Fibroblast of skin of right biceps (primary cell): ENCODE measurements around the gene DLL4.
A peak's percentile ranks its signal among the peaks of the same experiment; 100 is the strongest.
"Not testable (repeated sequence)": the region's sequence is repeated elsewhere in the genome, so short reads cannot be mapped to it uniquely, and the experiment has no call there.

Experiments
- DNase-seq: peaks from one replicate; pipeline ENCODE4 v3.0.0-alpha.2; 2013

Gene DLL4

DNA sequence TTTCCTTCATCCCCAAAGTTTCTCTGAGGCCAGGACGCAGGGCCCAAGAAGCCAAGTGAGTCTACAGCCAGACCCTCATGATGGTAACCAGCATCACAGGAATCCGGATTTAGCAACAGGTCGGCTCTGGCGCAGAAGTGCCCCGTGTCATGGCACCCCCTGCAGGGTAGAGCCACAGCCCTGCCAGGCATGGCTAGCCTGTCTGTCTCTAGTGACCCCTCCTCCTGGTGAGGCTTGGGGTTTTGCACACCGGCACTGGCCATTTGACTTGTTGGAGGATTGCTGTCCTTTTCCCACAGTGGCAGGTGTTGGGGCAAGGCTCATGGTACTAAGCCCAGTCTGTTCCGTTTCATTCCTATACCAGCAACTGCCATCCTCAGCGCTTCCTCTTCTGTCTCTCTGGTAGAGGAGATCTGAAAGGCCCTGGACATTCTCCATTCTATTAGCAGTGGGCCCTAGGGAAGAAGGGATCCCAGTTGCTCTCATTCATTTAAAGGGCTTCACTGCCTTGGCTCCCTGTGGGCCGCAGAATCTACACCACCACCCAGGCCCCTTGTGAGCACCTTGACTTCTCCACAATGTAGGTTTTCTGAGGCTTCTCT, 14.7 kb downstream of the DLL4 start:
- no peak for DNase-seq

DNA sequence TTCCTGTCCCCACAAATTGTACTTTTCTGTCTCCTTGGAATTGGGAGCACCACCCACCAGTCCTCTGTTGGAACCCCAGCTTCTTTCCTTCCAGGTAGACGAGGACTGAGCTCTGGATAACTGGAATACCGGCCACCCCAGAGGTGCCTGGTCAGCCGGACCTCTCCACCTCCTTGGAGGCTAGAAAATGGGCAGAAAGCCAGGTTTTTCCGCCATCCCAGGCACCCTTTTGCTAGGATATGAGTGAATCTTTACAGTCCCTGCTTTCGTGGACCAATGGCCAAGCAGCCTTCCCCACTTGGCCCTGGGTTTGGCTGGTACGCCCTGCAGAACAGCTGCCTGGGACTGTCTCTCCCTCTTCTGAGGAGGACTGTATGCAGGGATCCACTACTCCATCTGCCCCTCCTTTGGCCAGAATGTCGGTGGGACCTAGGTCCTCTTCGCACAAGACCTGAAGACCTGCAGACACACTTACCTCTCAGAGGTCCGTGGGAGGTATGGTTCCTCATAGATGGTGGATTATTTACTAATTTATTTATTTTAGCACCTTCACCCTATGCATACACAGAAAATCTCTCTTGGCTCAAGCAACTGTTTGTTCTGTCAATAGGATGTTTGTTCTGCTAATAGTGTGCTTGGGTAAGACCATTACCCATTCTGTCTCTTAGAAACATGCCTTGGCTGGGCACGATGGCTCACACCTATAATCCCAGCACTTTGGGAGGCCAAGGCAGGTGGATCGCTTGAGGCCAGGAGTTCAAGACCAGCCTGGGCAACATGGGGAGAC, 15.6 kb downstream of the DLL4 start:
- no peak for DNase-seq

DNA sequence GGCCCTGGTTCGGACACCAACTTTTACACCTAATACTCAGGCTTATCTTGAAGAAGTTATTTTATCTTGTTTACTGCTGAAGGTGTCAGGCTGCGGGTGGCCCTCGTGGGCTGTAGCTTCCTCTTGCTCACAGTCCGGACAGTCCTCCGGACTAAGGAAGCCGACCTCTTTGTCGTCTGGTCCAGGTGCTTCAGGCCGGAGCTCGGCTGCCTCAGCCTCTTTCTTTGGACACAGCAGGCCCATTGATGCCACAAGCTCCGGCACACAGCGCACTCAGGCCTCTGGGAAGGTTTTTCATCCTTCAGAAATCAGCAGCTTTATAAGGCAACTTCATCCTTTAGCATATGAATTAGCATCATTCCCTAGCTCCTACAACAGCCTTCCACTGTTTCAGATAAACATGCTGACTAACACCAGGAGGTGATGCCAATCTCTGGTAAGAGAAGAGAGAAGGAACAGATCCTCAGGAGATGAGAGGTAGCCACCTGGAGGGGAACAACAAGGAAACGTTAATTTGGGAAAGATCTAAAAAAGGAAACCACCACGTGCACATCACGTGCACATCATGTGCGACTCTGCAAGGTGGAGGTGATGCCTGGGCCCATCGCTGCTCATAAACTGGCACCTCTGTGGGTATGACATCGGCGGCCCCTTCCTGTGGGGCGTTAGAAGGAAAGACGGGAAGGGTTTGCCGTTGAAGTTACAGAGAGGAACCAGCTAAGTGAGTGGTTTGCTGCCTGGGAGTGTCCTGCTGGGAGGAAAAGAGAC, 19.8 kb downstream of the DLL4 start:
- DNase-seq: no peak

DNA sequence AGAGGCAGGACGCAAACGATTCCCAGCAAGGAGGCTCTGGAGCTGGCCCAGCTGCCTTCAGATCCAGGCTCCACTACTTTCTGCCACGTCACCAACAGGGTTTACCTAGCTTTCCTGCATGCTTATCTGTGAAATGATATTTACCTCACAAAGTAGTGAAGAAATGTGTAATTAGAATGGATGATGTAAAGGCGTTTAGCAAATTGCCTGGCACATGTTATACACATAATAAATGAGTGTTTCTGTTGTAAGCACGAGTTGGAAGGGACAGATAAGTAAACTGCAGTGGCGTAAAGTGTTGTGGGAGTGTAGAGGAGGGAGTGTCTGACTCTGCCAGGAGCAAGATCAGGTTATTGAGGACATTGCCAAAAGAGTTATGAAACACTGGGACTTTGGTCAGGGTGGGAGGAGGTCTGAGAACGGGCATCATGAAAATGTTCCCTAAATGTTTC, 20.6 kb downstream of the DLL4 start:
- no peak for DNase-seq

DNA sequence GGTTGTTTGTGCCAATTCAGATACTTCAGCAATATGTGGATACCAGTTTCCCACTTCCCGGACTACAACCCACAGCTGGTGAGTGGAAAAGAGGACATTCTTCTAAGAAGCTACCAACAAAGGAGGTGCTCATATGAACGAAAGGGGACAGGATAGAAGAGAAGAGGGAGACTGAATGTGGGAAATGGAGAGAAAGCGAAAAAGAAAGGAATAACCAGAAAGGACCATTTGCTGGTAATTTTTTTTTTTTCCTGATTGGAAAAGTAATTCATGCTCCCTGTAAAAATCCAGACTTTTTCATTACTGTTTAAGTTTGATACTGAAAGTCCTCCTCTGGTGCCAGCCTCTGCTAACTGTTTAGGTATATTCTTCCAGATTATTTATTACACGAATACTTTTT, 22.6 kb downstream of the DLL4 start:
- DNase-seq: no peak

DNA sequence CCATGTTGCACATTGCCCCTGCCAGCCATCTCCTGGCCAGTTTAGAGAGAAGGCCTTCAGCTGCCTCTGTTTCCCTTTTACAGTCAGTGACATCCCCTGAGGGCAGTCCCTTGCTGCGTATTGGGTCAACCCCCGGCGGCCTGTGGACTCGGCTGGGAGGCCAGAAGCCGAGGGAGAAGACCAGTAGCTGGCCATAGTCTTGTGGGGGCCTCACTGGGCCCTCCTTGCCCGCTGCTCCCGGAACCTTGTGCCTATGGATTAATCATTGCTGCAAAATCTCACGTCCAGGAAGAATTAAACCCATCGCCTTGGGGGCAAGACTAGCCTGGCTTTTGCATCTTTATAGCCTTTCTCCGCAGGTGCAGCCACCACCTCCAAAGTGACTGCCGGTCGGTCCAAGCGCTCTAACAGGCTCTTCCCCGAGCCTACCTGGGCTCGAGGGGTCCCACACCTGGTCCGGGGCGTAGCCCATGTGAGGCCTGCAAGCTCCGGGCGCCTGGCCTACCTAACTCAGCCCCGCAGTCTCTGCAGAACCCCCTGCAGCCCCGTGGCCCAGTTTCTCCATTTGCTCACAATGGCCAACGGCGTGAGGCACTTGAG, 23.3 kb downstream of the DLL4 start:
- no peak for DNase-seq

DNA sequence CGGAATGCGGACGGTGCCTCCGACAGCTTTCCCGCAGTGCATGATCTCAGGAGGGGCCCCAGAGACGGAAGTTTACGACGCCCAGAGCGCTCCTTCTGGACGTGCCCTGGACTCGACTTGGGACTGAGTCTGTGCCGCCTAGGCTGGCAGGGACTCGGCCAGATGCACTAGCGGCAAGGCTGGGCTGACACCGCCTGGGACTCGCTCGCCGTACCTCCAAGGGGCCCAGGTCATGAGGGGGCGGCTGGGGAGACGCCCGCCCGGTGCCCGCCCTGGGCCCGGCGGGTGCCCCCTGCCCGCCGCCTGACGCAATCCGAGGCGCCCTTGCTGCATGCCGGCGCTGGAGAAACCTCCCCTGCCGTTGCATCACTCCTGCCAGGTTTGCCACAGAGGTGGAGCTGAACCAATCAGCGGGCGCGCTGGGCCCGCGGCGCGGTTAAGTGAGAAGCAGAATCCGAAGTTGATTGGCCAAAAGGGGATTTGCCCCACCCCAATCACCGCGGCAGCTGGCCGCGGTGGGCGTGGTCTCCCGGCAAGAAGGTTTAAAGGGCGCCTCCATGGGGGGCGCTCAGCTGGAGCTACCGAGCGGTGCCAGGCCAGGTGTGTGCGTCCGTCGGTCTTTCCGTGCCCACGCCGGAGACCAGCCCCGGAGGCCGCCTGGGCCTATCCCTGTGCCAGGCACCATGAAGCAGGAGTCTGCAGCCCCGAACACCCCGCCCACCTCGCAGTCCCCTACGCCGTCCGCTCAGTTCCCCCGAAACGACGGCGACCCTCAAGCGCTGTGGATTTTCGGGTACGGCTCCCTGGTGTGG, 24.0 kb downstream of the DLL4 start, which contains the start of gene CHAC1:
TSS of gene CHAC1 (plus strand) at position 571 of the 812 bp plus-strand sequence. CDS start at position 684, 113 bp downstream.
- DNase-seq: peak; percentile 98

DNA sequence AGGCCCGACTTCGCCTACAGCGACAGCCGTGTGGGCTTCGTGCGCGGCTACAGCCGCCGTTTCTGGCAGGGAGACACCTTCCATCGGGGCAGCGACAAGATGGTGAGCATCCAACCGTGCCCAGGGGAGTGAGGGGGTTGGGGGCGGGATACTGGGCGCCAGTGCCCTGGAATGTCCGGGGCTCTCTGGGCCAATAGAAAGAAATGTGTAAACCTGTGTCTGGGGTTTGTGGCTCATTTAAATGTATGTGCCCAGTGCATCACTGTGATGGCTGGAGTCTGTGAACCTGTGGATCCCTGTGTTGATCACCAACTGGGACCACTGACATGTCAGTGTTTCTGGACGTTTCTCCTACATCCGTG, 24.6 kb downstream of the DLL4 start:
- DNase-seq: no peak

DNA sequence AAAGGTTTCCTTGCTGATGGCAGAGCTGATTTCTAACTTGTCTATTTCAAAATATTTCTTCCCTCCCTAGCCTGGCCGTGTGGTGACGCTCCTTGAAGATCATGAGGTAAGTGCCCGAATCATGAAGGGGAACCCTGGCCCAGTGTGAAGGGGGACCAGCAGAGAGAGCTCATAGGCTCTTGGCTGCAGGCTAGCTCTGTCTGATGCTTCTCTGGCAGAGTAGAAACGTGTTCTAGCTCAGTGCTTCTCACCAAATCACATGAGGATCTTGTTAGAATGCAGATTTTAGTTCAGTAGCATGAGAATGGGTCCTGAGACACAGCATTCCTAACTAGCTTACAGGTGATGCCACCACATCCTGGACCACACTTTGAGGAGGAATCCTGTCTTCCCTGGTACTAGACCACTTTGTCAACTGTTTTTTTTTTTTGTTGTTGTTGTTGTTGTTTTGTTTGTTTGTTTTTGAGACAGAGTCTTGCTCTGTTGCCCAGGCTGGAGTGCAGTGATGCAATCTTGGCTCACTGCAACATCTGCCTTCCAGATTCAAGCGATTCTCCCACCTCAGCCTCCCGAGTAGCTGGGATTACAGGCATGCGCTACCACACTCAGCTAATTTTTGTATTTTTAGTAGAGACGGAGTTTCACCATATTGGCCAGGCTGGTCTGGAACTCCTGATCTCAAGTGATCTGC, 25.2 kb downstream of the DLL4 start:
- DNase-seq: not testable (repeated sequence)

DNA sequence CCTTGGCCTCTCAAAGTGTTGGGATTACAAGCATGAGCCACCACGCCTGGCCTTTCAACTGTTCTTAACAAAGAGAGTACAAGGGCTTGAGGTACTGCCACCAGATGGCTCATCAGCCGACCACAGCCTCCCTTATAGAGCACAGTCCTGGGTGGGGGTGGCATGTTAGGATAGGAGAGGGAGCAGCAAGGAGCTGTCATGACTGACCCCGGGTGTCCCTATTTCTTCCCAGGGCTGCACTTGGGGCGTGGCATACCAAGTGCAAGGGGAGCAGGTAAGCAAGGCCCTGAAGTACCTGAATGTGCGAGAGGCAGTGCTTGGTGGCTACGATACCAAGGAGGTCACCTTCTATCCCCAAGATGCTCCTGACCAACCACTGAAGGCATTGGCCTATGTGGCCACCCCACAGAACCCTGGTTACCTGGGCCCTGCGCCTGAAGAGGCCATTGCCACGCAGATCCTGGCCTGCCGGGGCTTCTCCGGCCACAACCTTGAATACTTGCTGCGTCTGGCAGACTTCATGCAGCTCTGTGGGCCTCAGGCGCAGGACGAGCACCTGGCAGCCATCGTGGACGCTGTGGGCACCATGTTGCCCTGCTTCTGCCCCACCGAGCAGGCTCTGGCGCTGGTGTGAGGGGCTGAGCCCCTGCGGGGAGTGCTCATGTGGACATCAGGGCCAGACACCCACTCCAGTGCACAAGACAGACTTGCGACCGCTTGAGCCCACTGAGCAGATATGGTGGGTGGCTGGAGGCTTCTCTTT, 26.2 kb downstream of the DLL4 start:
- no peak for DNase-seq

DNA sequence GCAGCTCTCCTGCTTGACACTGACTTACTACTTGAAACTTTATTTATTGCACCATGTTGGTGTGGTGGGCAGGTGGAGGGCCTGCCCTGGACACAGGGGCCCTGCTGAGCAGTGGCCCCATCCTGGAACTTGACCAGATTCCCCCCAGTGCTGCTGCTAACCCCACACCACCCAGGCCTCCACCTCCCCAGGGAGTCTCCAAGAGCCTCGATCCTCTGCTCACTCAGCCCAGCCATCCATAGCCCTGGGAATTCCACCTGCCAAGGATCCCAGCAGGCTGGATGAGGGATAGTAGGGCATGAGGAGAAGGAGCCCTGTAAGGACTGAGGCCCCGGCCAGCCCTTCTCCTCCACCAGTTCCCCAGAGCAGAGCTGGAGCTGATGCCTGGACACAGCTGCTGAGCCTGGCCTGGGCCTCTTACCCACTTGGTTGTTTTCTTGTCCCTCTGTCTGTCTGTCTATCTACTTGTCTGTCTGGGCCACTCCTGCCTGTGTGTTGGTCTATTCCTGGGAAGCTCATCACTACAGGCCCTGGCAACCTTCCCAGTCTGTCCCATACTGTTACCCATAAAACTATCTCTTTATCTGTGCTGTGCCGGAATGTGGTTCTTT, 26.9 kb downstream of the DLL4 start:
- DNase-seq: no peak

DNA sequence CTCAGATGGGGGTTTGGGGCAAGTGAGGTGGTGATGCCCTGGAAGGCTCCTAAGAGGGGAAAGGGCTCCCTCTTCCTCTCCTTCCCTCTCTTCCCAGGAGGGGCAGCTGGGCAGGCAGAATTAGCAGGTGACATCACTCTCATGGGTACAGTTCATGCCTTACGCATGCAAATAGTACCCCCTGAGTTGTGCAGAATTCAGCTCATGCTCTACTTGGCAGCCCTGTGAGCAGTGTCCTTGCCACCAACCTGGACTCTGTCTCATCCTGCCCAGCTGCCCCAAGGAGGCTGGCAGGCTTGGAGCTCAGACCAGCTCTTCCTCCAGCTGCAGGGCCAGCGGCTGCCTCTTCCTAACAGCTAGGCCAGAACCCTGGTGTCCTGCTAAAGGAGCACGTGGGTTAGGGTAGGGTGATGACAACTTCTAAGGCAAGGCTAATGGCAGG, 27.4 kb downstream of the DLL4 start:
- no peak for DNase-seq

DNA sequence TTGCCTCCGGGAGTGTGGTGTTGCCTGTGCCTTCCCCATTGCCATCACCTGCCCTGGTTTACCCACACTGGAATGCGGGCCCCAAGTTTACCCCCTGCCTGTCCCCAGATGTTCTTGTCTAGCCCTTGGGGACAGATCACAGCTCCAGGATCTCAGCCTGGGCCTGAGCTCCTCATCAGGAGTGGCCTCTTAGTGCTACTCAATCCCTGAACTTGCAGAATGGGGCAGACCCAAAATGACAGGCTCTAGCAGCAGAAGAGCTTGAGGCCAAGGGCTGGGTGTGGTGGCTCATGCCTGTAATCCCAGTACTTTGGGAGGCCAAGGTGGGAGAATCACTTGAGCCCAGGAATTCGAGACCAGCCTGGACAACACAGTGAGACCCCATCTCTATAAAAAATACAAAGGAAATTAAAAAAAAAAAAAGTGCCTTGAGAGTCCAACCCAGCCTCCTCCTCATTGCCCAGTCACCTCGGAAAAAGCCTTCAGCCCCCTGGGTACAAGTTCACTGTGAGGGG, 28.0 kb downstream of the DLL4 start:
- no peak for DNase-seq

DNA sequence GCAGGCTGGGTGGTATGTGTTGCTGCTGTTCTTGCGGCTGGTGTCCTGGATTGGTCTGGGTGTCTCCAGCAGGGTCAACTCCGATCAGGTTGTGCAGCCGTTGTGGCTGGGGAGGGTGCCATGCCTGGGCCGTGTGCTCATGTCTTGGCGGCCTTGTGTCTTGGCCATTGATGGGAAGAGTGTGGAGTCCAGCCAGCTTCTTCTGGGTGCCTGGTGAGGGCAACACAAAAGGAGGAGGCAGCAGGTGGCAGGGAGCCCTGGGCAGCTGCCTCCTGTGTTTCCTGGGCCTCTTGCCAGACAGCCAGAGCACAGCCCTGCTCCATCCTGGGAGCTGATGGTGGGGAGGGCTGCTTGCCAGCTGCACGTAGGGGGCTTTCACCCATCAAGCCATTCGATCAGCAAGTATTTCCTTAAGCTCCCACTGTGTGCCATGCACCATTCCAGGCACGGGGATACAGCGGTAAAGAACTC, 28.5 kb downstream of the DLL4 start:
- DNase-seq: no peak

DNA sequence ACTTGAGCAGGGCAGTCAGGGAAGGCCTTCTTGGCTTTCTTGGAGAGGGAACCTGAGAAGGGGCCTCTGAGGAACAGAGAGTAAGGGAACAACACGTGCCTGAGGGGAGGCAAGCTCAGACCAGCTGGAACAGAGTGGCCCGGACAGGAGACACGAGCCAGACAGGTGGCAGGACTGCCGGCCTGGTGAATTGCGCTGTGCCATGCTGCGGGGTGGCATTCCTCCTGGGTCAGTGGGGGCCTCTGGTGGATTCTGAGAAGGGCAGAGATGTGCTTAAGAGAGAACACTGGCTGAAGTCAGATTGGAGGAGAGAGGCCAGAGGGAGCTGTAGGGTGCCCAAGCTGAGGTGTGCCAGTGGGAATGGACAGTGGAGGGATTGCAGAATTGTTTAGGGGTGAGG, 29.0 kb downstream of the DLL4 start:
- DNase-seq: peak; percentile 19

DNA sequence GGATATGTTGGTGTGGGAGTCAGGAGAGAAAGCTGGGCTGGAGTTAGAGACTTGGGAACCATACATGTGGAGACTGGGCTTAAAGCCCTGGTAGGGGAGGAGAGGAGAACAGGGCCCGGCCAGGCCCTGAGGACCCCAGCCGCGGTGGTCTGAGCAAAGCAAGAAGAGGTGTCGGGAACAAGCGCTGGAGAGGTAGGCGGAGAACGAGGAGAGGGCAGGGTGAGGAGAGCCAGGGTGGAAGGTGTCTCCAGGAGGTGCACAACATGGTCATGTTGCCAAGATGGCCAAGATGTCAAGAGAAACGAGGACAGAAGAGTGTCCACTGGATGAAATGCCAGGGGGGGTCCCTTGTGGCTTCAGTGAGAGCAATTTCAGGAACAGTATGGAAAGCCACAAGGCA, 29.6 kb downstream of the DLL4 start:
- no peak for DNase-seq

DNA sequence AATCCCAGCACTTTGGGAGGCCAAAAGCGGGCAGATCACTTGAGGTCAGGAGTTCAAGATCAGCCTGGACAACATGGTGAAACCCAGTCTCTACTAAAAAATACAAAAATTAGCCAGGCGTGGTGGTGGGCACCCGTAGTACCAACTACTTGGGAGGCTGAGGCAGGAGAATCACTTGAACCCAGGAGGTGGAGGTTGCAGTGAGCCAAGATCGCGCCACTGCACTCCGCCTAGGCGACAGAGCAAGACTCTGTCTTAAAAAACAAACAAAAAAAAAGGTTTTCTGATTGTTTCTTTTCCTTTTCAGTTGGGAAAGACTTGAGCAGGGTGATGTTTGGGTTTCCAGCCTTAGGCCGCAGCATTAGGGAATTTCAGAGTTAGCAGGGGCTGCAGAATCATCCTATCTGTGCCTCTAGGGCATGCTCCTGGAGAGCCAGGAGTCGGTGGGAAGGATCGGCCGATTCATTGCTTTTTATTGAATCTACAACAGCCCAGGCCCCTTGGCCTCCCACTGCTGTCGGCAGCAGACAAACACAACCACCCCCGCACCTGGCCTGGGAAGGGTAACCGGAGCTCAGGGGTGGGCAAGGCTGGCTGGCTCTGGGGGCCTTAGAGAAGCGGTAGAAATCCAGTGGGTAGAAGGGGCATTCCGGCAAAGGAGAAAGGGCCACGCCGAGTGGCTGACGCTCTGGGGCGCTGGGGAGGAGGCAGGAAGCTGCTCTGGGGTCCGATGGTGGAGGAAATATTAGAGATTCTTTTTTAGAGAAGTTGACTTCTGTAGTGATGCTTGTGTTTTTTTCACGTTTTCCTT, 30.4 kb downstream of the DLL4 start:
- no peak for DNase-seq

DNA sequence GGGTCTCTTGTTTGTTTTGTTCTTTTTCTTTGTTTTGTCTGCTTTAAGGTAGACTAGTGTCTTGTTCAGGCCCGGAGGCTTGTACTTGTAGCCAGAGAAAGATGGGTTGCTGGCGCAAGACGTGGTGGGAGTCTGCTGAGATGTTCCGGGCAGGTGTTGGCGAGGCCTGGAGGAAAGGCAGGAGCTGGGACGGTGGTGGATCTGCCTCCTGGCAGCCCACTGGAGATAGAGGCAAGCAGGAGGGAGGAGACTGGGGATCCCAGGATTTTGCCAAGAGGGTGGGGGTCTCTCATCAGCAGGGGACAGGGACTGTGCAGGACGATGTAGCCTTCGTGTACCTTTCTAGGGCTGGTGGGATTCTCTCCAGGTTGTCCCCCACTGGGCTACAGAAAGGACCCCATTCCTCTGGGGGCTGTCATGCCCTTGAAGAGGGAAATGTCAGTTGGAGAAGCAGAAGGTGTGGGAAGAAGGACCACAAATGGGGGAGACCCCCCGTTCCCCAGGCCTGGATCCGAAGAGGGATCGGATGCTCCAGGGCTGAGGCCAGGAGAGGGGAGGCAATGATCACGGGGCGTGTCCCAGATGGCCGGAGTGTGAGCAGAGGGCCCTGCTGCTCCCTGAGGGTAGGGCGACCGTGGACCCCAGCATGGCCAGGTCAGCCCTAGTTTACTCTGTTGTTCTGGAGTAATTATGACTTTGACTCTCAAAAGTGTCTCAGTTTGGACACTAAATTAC, 31.2 kb downstream of the DLL4 start:
- DNase-seq: no peak

DNA sequence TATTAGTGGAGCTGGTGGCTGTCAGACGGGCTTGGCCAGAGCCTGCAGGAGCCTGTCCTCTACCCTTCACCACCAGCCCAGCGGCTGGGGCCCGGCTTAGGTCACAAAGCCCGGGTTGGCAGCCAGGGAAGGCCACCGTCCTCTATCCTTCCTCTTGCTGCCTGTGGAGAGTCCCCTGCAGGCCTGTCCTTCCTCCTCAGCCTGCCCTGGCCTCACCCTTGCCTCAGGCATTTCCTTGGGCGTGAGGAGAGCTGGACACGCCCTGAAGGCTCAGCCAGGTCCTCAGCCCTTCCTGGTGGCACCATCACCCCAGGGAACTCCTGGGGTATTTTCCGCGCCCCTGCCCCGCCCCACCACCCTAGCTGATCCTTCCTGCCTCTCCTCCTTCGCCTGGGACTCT, 31.8 kb downstream of the DLL4 start:
- no peak for DNase-seq
